Measurements from ENCODE around the gene ARRDC3.

ARRDC3 gene

DNA sequence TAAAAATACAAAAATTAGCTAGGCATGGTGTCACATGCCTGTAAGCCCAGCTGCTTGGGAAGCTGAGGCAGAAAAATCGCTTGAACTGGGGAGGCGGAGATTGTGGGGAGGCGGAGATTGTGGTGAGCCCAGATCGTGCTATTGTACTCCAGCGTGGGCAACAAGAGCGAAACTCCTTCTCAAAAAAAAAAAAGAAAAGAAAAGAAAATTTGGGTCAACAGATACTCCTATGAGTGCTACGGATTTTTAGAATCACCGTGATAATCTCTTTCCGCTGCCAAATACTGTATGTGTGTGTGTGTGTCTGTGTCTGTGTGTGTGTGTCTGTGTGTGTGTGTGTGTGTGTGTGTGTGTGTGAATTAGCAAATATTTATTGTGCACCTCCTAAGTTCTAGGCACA, 64.4 kb downstream of the ARRDC3 start:
- H2BK5ac ChIP-seq (ENCODE audit: low read depth, low read length, poor library complexity, severe bottlenecking): no peak overlapping the region
- H3K9me3 ChIP-seq (ENCODE audit: control insufficient read depth, low read length): no peaks in the 10 kb centered on the region
- no peak for DNase-seq
- no peak overlapping the region for H3K14ac ChIP-seq (ENCODE audit: low read length in 2 of 2)
- H4K91ac ChIP-seq (ENCODE audit: low read length): no peak overlapping the region
- no peak overlapping the region for H3K4ac ChIP-seq (ENCODE audit: low read depth in 1 of 2, low read length in 2 of 2)
- WGBS: 94% methylated on average over 9 of the region's 9 CpGs
- H2BK120ac ChIP-seq (ENCODE audit: low read depth, low read length): no peak overlapping the region
- H3K9ac ChIP-seq (ENCODE audit: low read length): no peak overlapping the region
- no peak overlapping the region for H3K18ac ChIP-seq (ENCODE audit: low read depth in 1 of 2, low read length in 2 of 2)
- H3K4me3 ChIP-seq (ENCODE audit: insufficient read depth in 1 of 2, low read depth in 1 of 2, low read length in 2 of 2): no peak overlapping the region
- H3K79me1 ChIP-seq (replicated peaks; ENCODE audit: low read length, poor library complexity, severe bottlenecking): no peaks in the 10 kb centered on the region
- H3K36me3 ChIP-seq (ENCODE audit: control insufficient read depth in 1 of 2, insufficient read depth in 2 of 2, low read depth in 1 of 2, low read length in 2 of 2): no peaks in the 10 kb centered on the region
- no peak overlapping the region for H2BK12ac ChIP-seq (ENCODE audit: low read length in 2 of 2)
- no peak overlapping the region for H2AFZ ChIP-seq (ENCODE audit: low read depth, low read length)
- no peak overlapping the region for H3K4me2 ChIP-seq (ENCODE audit: low read length, poor library complexity, severe bottlenecking)
- no peak overlapping the region for H2AK5ac ChIP-seq (ENCODE audit: low read length, severe bottlenecking)
- H4K8ac ChIP-seq (ENCODE audit: low read length): no peak overlapping the region
- peaks cover 5% of the 10 kb centered on the region for H3K4me1 ChIP-seq (ENCODE audit: control insufficient read depth, insufficient read depth, low read depth, low read length)
- H2BK15ac ChIP-seq (ENCODE audit: low read depth, poor library complexity, severe bottlenecking): no peak overlapping the region
- H3K23ac ChIP-seq (ENCODE audit: low read length in 2 of 2): no peak overlapping the region
- H3K27ac ChIP-seq (ENCODE audit: low read length, poor library complexity, severe bottlenecking): no peak overlapping the region
- no peaks in the 10 kb centered on the region for H3K27me3 ChIP-seq (ENCODE audit: control insufficient read depth in 1 of 2, insufficient read depth in 1 of 2, low read length in 2 of 2)

Data from mesenchymal stem cell (in vitro differentiated cells and primary cell).